ENCODE data around the gene CDC42BPA. TPM values are rescaled to one million over a fixed set of nuclear protein-coding genes. Genes with fewer than 3 reads are reported as not detected.

CDC42BPA gene
- polyA plus RNA-seq, 3 donors: 0.20 to 0.45 (median 0.39) TPM

GRCh38 chr1:227295609-227296008 is 22.7 kb downstream of the CDC42BPA start:
- Histone ChIP-seq H3K9ac (ENCODE audit: insufficient read depth, low read length, poor library complexity, severe bottlenecking) (no peak overlapping the region), H3K27ac (ENCODE audit: low read depth in 1 of 2, low read length in 2 of 2) (no peak overlapping the region), H3K4me2 (replicated peaks; ENCODE audit: extremely low read depth, low read length, poor library complexity, severe bottlenecking) (no peak overlapping the region), H3K9me3 (replicated peaks in 1 of 2; ENCODE audit: control insufficient read depth in 1 of 2, insufficient read depth in 1 of 2, low read length in 2 of 2) (no peaks in the 10 kb centered on the region), H3K4me1 (ENCODE audit: control insufficient read depth in 1 of 2, insufficient read depth in 2 of 2, low read length in 2 of 2) (no peaks in the 10 kb centered on the region), H3K4me3 (replicated peaks in 1 of 3; ENCODE audit: low read depth in 2 of 3, low read length in 3 of 3) (no peak overlapping the region), H4K20me1 (ENCODE audit: insufficient read depth, low read length) (no peaks in the 10 kb centered on the region), H2AFZ (ENCODE audit: insufficient read depth, low read depth, low read length, poor library complexity, severe bottlenecking) (no peak overlapping the region), H3K79me2 (ENCODE audit: insufficient read depth, low read length) (no peaks in the 10 kb centered on the region), H3K36me3 (replicated peaks in 1 of 2; ENCODE audit: control insufficient read depth in 1 of 2, insufficient read depth in 2 of 2, low read length in 2 of 2) (no peaks in the 10 kb centered on the region), H3K27me3 (ENCODE audit: control insufficient read depth in 2 of 2, insufficient read depth in 2 of 2, low read length in 2 of 2) (no peaks in the 10 kb centered on the region)
- WGBS (ENCODE audit: insufficient coverage): no CpG with 5 or more reads among the region's 3 CpGs
- no peak for DNase-seq
- H3K4me3 Mint-ChIP-seq: no peak overlapping the region
- H3K27me3 Mint-ChIP-seq (ENCODE audit: low read depth in 3 of 3): no peaks in the 10 kb centered on the region
- no peak for TF ChIP-seq CTCF (IDR thresholded peaks at IDR 0.05)
- peaks cover 0 to 2% (median 1%) of the 10 kb centered on the region in 7 donors for H3K9me3 Mint-ChIP-seq
- H3K36me3 Mint-ChIP-seq: no peaks in the 10 kb centered on the region
- H3K27ac Mint-ChIP-seq: no peak overlapping the region
- intact Hi-C loops (cut with micrococcal nuclease): no loop called here
- H3K4me1 Mint-ChIP-seq: peaks cover 5% of the 10 kb centered on the region

GRCh38 chr1:227285745-227286144 is 32.5 kb downstream of the CDC42BPA start:
- no peaks in the 10 kb centered on the region for H3K79me2 ChIP-seq (ENCODE audit: insufficient read depth, low read length)

More at GRCh38 chr1:227285745-227286144, 32.5 kb downstream of the CDC42BPA start:
- Histone ChIP-seq H3K4me2 (replicated peaks; ENCODE audit: extremely low read depth, low read length, poor library complexity, severe bottlenecking) (no peak overlapping the region), H3K4me1 (ENCODE audit: control insufficient read depth in 1 of 2, insufficient read depth in 2 of 2, low read length in 2 of 2) (no peaks in the 10 kb centered on the region), H3K36me3 (replicated peaks in 1 of 2; ENCODE audit: control insufficient read depth in 1 of 2, insufficient read depth in 2 of 2, low read length in 2 of 2) (no peaks in the 10 kb centered on the region), H3K27ac (ENCODE audit: low read depth in 1 of 2, low read length in 2 of 2) (no peak overlapping the region), H3K27me3 (ENCODE audit: control insufficient read depth in 2 of 2, insufficient read depth in 2 of 2, low read length in 2 of 2) (no peaks in the 10 kb centered on the region), H3K4me3 (replicated peaks in 1 of 3; ENCODE audit: low read depth in 2 of 3, low read length in 3 of 3) (no peak overlapping the region), H2AFZ (ENCODE audit: insufficient read depth, low read depth, low read length, poor library complexity, severe bottlenecking) (no peak overlapping the region), H4K20me1 (ENCODE audit: insufficient read depth, low read length) (no peaks in the 10 kb centered on the region), H3K9ac (ENCODE audit: insufficient read depth, low read length, poor library complexity, severe bottlenecking) (no peak overlapping the region), H3K9me3 (replicated peaks in 1 of 2; ENCODE audit: control insufficient read depth in 1 of 2, insufficient read depth in 1 of 2, low read length in 2 of 2) (peaks cover 3 to 5% of the 10 kb centered on the region in 2 donors)
- H3K9me3 Mint-ChIP-seq: peaks cover 4 to 14% (median 9%) of the 10 kb centered on the region in 7 donors
- H3K4me3 Mint-ChIP-seq: no peak overlapping the region
- no peak overlapping the region for H3K27ac Mint-ChIP-seq
- no peak for DNase-seq
- no peak for TF ChIP-seq CTCF (IDR thresholded peaks at IDR 0.05)
- no peaks in the 10 kb centered on the region for H3K4me1 Mint-ChIP-seq
- WGBS (ENCODE audit: insufficient coverage): 100% methylated on average over 2 of the region's 2 CpGs
- no peaks in the 10 kb centered on the region for H3K36me3 Mint-ChIP-seq
- intact Hi-C loops (cut with micrococcal nuclease): no loop called here
- no peaks in the 10 kb centered on the region for H3K27me3 Mint-ChIP-seq (ENCODE audit: low read depth in 3 of 3)
